HG03025 (cell line): ENCODE data around the gene NCS1.

Experiments used
- ATAC-seq: cut with Tn5 transposase; IDR thresholded peaks from one replicate; pipeline ENCODE4 v1.9.1; 2021; ENCODE audit warnings: mild to moderate bottlenecking, moderate library complexity; ENCODE audit not compliant: unreplicated experiment, low FRiP score

NCS1 gene

DNA sequence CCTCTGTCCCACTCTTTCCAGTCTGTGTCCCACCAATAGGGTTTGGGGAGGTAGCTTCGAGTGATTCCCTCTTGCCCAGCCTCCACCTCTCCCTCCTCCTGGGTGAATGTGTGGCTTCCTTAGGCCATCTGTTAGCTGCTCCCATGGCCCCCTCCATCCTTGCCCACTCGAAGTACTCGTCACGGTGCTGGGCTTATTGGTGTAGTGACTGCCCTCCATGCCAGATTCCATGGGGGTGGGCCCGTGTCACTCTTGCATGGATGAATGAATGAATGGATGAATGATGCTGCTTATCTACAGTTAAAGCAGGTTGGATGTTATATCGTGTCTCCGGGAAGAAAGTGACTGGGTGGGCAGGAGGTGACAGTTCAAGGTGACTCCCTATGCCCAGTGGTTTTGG, 112.5 kb downstream of the NCS1 start:
- no peak for ATAC-seq

- ATAC-seq, result no peak
Measured at GRCh38 chr9:130285271-130285670, 113.1 kb downstream of the NCS1 start.

GRCh38 chr9:130286072-130286770, 114.0 kb downstream of the NCS1 start:
- ATAC-seq, result no peak
